Measurements from ENCODE around the gene BRMS1L.
"Not testable (repeated sequence)": the region's sequence is repeated elsewhere in the genome, so short reads cannot be mapped to it uniquely, and the experiment has no call there.

Gene BRMS1L

GRCh38 chr14:35826218-35826951, at the start of gene BRMS1L:
Gene BRMS1L (plus strand): TSS chr14:35826338. CDS start chr14:35826517, 179 bp downstream.
- peak; percentile 98 for DNase-seq

DNA sequence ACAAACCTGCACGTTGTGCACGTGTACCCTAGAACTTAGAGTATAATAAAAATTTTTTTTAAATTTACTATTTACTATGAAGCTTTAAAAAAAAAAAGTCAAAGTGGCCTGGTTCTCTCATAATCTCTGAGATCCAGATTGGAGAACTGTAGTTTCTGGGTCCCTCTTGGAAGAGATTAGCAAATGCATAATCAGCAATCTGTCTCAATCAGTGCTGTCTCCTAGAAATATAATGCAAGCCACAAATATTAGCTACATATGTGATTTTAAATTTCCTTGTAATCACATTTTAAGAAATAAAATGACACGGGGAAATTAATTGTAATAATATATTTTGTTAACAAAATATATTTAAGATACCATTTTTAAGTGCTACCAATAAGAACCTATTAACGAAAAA, 49.3 kb upstream of the BRMS1L start:
- no peak for DNase-seq

GRCh38 chr14:35777550-35777949, 48.6 kb upstream of the BRMS1L start:
- not testable (repeated sequence) for DNase-seq

DNA sequence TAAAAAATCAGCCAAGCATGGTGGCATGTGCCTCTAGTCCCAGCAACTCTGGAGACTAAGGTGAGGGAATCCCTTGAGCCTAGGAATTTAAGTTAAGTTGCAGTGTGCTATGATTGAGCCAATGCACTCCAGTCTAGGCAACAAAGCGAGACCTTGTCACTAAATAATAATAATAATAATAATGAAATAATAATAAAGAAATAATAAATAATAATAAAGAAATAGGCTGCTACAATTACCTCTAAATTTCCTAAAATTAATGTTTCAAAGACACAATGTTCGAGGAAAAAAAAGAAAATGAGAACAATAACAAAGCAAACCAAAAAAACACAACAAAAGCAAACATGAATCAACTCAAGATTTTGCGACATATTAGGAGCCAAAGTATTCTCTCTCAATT, 46.8 kb upstream of the BRMS1L start:
- no peak for DNase-seq

GRCh38 chr14:35783699-35784098, 42.4 kb upstream of the BRMS1L start:
- no peak for DNase-seq

GRCh38 chr14:35786856-35787255, 39.3 kb upstream of the BRMS1L start:
- peak; percentile 11 for DNase-seq

DNA sequence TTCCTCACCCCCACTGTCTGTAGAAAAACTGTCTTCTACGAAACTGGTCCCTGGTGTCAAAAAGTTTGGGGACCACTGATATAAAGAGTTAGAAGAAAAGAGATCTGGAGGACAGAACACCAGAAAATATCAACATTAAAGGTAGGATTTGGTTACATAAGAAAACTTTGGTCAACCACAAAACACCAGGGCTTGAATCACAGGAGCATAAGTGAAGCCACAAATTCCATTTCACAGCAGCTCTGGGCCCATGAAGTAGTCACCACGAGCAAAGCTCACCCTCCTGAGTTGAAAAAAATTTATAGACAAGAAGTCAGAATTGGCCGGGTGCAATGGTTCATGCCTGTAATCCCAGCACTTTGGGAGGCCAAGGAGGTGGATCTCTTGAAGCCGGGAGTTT, 36.5 kb upstream of the BRMS1L start:
- DNase-seq = peak; percentile 20

- no peak for DNase-seq
Measured at GRCh38 chr14:35797796-35798195, 28.3 kb upstream of the BRMS1L start.

DNA sequence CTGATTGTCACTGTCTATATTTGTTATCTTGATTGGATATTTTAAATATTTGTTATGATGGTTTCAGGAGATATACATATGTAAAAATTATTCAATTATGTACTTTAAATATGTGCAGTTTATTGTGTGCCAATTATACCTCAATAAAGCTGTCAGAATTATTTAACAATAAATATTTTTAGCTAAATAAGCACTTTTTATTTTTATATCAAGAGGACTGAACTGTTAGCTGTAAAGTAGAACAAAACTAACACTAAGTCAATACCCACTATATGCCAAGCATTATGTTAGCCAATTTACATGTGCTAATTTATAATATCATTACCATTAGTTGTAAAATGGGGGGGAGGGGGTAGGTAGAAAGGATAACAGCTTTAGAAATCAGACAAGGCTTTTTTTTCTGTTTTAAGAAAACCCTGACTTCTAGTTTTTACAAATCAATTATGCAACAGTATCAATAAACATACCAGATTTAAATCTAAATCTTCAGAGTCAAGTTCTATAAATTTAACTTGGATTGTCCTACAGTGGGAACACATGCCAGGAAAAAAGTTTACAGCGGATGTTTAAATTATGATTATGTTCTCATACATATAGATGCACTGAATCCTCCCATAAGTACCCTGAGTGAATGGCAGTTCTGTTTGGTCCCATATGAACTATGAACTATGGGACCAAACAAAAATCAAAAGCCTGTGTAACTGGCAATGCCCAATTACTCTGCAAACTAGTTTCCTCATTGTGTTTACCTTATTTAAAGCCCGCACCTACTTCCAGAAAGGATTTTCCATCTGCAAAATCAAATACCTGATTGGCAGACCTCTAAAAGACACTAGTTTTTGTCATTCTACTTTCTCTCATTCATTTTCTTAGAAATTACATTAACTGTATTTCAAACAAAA, 19.9 kb upstream of the BRMS1L start:
- no peak for DNase-seq

DNA sequence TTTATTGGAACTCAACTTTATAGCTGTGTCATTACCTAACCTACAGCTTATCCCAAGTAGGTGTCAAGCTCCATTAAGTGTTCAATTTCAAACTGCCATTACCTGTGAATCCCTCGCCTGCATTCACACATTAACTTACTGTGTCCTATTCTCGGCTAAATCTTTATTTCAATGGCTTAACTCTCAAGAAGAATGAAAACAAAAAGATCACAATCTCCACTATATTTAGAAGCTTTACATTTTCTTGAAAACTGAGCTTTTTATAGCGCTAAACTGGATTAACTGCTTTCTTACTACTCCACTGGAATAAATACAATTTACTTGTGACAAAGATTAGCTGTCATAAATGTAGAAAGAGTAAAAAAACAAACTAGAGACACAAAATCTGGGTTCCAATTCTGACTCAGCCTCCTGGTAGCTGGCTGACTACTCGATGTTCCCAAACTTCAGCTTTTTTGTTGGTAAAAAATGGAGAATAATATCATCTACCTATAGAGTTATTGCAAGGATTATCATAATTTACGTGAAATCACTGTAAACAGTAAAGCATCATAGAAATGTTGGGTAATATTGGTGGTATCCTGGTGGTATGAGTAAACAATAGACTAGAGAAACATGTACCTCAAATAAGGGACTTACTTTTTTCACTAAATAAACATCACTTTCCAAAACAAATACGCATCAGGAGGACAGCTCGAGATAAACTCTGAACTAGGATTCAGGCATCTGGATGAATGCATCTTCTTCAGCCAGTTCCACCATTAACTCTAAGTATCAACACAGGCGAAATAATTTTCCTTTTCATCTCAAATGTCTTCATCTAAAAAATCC, 18.8 kb upstream of the BRMS1L start:
- DNase-seq = no peak

- peak; percentile 25 for DNase-seq
Measured at GRCh38 chr14:35808076-35808637, 18.0 kb upstream of the BRMS1L start.

DNA sequence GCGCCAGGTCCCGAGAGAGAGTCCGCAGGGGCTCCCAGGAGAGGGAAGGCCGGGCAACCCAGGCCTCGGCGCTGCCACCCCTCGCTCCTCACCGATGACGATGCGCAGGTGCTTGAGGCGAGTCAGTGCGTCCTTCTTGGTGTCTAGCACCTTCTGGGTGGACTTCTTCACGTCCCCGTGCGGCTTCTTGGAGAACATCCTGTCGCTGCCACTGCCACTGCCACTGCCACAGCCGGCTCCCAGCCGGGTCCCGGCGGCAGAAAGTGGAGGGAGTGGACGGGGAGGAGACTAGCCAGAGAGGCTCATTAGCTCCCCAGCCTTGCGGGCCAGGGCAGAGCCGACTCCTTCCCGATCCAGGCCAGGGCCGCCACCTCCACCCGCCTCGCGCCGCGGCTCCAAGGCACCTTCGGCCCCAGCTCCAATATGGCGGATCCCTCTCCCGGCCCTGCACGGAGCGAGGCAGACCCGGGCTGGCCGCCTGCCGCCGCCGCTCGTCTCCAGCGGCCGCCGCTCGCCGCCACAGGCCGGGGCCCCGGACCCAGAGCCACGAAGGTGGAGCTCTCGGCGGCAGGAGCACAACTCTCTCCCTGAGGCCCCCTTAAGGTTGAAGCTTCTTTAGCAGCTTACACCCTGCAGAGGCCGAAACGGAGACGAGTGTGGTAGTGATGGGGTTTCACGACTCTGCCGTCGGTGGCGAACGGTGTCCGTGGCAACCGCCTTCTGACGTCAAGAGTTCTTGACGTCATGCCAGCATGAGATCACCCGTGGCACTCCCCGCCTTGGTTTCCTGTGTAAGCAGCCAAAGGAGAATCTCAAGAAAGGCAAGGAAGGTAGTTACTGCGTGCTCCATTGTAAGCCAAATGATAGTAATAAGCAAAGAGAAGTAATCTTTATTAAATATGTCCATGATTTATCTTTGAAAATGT, 17.2 kb upstream of the BRMS1L start, which contains the start of gene RALGAPA1:
RALGAPA1 (minus strand) TSS at position 658 of the 926 bp plus-strand sequence; CDS start at position 198, 460 bp downstream.
- peak; percentile 93 for DNase-seq

DNA sequence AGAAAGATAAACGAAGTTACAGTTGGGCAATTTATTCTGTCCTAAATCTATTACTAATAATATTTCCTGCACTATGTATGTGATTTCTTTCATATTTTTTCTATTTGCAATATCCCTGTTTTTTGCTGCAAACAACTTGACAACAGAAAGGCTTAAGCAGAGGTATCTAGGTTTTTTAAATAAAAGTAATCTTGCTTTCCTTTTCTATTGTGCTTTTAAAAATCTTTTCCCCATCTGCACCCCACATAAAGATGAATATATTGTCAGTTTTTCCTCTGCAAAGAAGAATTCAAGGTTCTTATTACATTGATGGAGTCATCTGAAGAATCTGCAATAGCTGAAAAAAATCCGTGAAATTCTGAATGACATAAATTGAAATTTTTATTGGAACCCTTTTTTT, 16.5 kb upstream of the BRMS1L start:
- no peak for DNase-seq

DNA sequence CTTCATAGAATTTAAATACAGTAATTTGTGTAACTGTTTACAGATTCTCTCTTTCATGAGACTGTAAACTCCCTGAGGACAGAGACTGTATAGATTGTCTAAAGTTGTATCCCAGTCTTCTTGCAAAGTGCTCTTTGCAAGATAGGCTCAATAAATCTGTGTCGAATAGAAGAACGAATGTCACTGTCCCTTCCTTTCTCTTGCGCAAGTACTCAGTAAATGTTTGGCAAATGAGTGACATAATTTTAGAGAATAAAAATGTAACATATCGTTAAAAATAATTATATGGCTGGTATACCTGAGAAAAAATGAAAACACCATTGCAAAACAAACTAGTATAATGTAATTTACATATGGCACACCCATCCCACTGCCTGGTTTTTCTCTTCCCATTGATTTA, 15.2 kb upstream of the BRMS1L start:
- DNase-seq = no peak

- DNase-seq = peak; percentile 77
Measured at GRCh38 chr14:35814371-35815005, 11.7 kb upstream of the BRMS1L start.

GRCh38 chr14:35818346-35819115, 7.6 kb upstream of the BRMS1L start:
- DNase-seq = no peak

DNA sequence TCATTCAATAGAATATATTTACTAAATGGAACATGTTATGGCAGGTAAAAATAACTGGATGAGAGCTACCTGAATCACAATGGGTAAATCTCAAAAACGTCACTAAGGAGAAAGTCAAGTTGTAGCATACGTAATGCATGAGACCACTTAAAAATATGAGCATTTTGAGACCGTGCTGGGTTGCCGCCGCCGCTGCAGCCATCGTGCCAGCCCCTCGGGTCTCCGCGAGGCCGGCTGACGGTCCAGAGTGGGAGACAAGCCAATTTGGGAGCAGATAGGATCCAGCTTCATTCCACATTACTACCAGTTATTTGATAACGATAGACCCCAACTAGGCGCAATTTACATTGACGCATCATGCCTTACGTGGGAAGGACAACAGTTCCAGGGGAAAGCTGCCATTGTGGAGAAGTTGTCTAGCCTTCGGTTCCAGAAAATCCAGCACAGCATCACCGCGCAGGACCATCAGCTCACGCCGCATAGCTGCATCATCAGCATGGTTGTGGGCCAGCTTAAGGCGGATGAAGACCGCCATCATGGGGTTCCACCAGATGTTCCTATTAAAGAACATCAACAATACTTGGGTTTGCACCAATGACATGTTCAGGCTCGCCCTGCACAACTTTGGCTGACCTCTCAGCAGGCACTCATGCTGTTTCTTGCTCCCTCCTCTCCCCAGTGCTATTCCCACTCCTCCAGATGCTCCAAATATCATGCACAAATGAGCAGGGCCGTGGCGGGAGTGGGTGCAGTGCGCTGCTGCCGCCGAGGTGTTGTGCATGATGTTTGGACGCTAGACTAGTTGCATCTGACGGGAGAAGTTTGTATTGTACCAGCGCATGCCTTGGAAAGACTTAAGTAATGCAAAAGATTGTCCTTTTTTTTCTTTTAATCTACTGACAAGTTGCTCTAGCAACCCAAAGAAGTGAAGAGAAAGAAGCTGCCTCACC, 6.3 kb upstream of the BRMS1L start:
- no peak for DNase-seq

- no peak for DNase-seq
Measured at GRCh38 chr14:35821564-35822411, 4.3 kb upstream of the BRMS1L start.

All from stimulated activated CD4-positive, alpha-beta T cell treated with anti-CD3 and anti-CD28 coated beads, Interleukin-1b, Interleukin-23, amount 100 ng/mL, for 48 hours (primary cell).